ENCODE measurements around the gene CXXC5. TPM values are rescaled to one million over a fixed set of nuclear protein-coding genes. Genes with fewer than 3 reads are reported as not detected.

The CXXC5 gene
- total RNA-seq, 2 experiments from 2014 or later: 26.7 to 113 TPM

- intact Hi-C loops (cut with micrococcal nuclease; ENCODE audit: unreplicated experiment): no loop called here
- Histone ChIP-seq H4K20me1 (ENCODE audit: insufficient read depth, low read length) (no peaks in the 10 kb centered on the region), H3K79me2 (ENCODE audit: insufficient read depth, low read depth, low read length) (no peaks in the 10 kb centered on the region), H3K9me3 (ENCODE audit: low read length) (no peaks in the 10 kb centered on the region), H2AFZ (ENCODE audit: low read length) (peak overlapping the region; percentile 81; the same call in 1 of the 2 replicates), H3K4me3 (ENCODE audit: low read depth, low read length, poor library complexity, severe bottlenecking) (no peak overlapping the region), H3K9me2 (ENCODE audit: insufficient read depth, low read length) (no peaks in the 10 kb centered on the region), H3K36me3 (ENCODE audit: insufficient read depth, low read length) (no peaks in the 10 kb centered on the region), H3K27ac (ENCODE audit: low read depth, low read length, poor library complexity, severe bottlenecking) (peak overlapping the region; percentile 34), H3K4me2 (ENCODE audit: low read length) (peak overlapping the region; percentile 84), H3K4me1 (ENCODE audit: insufficient read depth, low read length, poor library complexity, severe bottlenecking) (peaks cover 58% of the 10 kb centered on the region)
- no TSS peak for BruUV-seq (replicated peaks)
- DNase-seq (ENCODE audit: low spot score): no peak
- CTCF ChIA-PET (ENCODE audit: unreplicated experiment): no interaction called here
- no peak for TF ChIP-seq EZH2phosphoT487 (IDR thresholded peaks at IDR 0.05; ENCODE audit: borderline replicate concordance, low read depth, low read length)
- TF ChIP-seq, protein P1, sequence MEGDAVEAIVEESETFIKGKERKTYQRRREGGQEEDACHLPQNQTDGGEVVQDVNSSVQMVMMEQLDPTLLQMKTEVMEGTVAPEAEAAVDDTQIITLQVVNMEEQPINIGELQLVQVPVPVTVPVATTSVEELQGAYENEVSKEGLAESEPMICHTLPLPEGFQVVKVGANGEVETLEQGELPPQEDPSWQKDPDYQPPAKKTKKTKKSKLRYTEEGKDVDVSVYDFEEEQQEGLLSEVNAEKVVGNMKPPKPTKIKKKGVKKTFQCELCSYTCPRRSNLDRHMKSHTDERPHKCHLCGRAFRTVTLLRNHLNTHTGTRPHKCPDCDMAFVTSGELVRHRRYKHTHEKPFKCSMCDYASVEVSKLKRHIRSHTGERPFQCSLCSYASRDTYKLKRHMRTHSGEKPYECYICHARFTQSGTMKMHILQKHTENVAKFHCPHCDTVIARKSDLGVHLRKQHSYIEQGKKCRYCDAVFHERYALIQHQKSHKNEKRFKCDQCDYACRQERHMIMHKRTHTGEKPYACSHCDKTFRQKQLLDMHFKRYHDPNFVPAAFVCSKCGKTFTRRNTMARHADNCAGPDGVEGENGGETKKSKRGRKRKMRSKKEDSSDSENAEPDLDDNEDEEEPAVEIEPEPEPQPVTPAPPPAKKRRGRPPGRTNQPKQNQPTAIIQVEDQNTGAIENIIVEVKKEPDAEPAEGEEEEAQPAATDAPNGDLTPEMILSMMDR (conservative IDR thresholded peaks at IDR 0.05; ENCODE audit: low read length): no peak
- POLR2A ChIA-PET: interaction anchor here (0.5 kb wide), 1 partner anchor 105 kb away, joined by 5 read pairs; no protein-coding TSS in a partner anchor
Measured at GRCh38 chr5:139708434-139708861, 60.3 kb downstream of the CXXC5 start.

- no peaks in the 10 kb centered on the region for H3K9me3 ChIP-seq (ENCODE audit: low read length)
- intact Hi-C loops (cut with micrococcal nuclease; ENCODE audit: unreplicated experiment): no loop called here
- no peaks in the 10 kb centered on the region for H3K79me2 ChIP-seq (ENCODE audit: insufficient read depth, low read depth, low read length)
- ChIA-PET POLR2A (no interaction called here), CTCF (ENCODE audit: unreplicated experiment) (interaction anchor here (0.6 kb wide), 1 partner anchor 57 kb away, joined by 3 read pairs; no protein-coding TSS in a partner anchor)
- peak overlapping the region; percentile 69 for H3K4me3 ChIP-seq (ENCODE audit: low read depth, low read length, poor library complexity, severe bottlenecking)
- BruUV-seq (replicated peaks): no TSS peak
- peaks cover 58% of the 10 kb centered on the region for H3K4me1 ChIP-seq (ENCODE audit: insufficient read depth, low read length, poor library complexity, severe bottlenecking)
- H3K4me2 ChIP-seq (ENCODE audit: low read length): peak overlapping the region; percentile 84
- H3K27ac ChIP-seq (ENCODE audit: low read depth, low read length, poor library complexity, severe bottlenecking): peak overlapping the region; percentile 34
- H3K9me2 ChIP-seq (ENCODE audit: insufficient read depth, low read length): no peaks in the 10 kb centered on the region
- no peaks in the 10 kb centered on the region for H4K20me1 ChIP-seq (ENCODE audit: insufficient read depth, low read length)
- peak overlapping the region; percentile 81; the same call in 1 of the 2 replicates for H2AFZ ChIP-seq (ENCODE audit: low read length)
- DNase-seq (ENCODE audit: low spot score): no peak
- H3K36me3 ChIP-seq (ENCODE audit: insufficient read depth, low read length): no peaks in the 10 kb centered on the region
- no peak for TF ChIP-seq EZH2phosphoT487 (IDR thresholded peaks at IDR 0.05; ENCODE audit: borderline replicate concordance, low read depth, low read length)
- TF ChIP-seq, protein P1 (conservative IDR thresholded peaks at IDR 0.05; ENCODE audit: low read length): no peak
Measured at GRCh38 chr5:139708877-139709581, 60.9 kb downstream of the CXXC5 start.
